Mucosa of descending colon (tissue), 3 donors: ENCODE measurements around the gene ANGPTL4. TPM values are rescaled to one million over a fixed set of nuclear protein-coding genes. Genes with fewer than 3 reads are reported as not detected.

Source experiments
- ATAC-seq: fragments of 200-7000 bp; cut with Tn5 transposase; one replicate; pipeline ENCODE4 v1.9.1; 2020; ENCODE audit warnings: mild to moderate bottlenecking, moderate library complexity
- DNase-seq, 3 donors: peaks; one replicate each; pipeline ENCODE4 v3.0.0-alpha.2; 2020
- H3K36me3 ChIP-seq: fragments of 200-600 bp; one replicate; pipeline ENCODE4 v1.8.0; 2021; ENCODE audit warnings: low read depth, mild to moderate bottlenecking
- H3K4me1 ChIP-seq: fragments of 200-600 bp; one replicate; pipeline ENCODE4 v1.8.0; 2021; ENCODE audit warnings: low read depth, mild to moderate bottlenecking
- H3K4me3 ChIP-seq: fragments of 200-600 bp; one replicate; pipeline ENCODE4 v1.8.0; 2021; ENCODE audit warnings: mild to moderate bottlenecking
- H3K9me3 ChIP-seq: fragments of 200-600 bp; one replicate; pipeline ENCODE4 v1.8.0; 2021; ENCODE audit warnings: mild to moderate bottlenecking
- CTCF ChIP-seq: fragments of 200-600 bp; IDR thresholded peaks from one replicate; pipeline ENCODE4 v1.8.0; 2022; ENCODE audit warnings: antibody characterized with exemption, mild to moderate bottlenecking
- intact Hi-C, 2 donors: fragments of 100-400 bp; cut with DNase I in 1 of 2; cut with micrococcal nuclease in 1 of 2; formaldehyde crosslinking; loops; one replicate each; pipeline versions ENCODE4 v1.11.0 to v1.11.1; 2022; cut with DNase I, micrococcal nuclease
- microRNA-seq: library from miRNA; unstranded; fragments of <30 nt; microRNA quantifications from one replicate; pipeline ENCODE4, GENCODE V29; 2019
- total RNA-seq, 3 donors: library from RNA; stranded (reverse); fragmentation: NEBNext Ultra II Directional in 2 of 3; extraction: Animal tissue kit (Norgen Biotek cat#: 25700) in 2 of 3; gene quantifications; one replicate each; pipeline versions ENCODE4 v1.2.1 to v1.2.4, GENCODE V29; 2021 to 2023
- donor health status: DM: no; HTN: no; CAD: no; lungs with moderate emphysema.
- donor health status: DM: no; HTN: no; CAD: no.
- donor health status: DM: no; HTN: yes; CAD: no.

ANGPTL4 gene
- total RNA-seq, 3 donors from 2014 or later = 2.8 to 9.5 (median 2.9) TPM

- H3K4me1 ChIP-seq = peaks cover 9% of the 10 kb centered on the region
- H3K36me3 ChIP-seq = no peaks in the 10 kb centered on the region
- intact Hi-C loops = no loop called here
- peak overlapping the region; percentile 54 for H3K4me3 ChIP-seq
- no peak for TF ChIP-seq CTCF
- DNase-seq (no peak), ATAC-seq (no peak)
- no peaks in the 10 kb centered on the region for H3K9me3 ChIP-seq
Measured at GRCh38 chr19:8413629-8413995, 49.7 kb downstream of the ANGPTL4 start.

- no peak for DNase-seq
- intact Hi-C loops = no loop called here
- no peak for ATAC-seq
- no peak overlapping the region for H3K4me3 ChIP-seq
- TF ChIP-seq CTCF = no peak
- no peaks in the 10 kb centered on the region for H3K36me3 ChIP-seq
- peaks cover 7% of the 10 kb centered on the region for H3K4me1 ChIP-seq
- no peaks in the 10 kb centered on the region for H3K9me3 ChIP-seq
Measured at GRCh38 chr19:8416796-8417195, 52.8 kb downstream of the ANGPTL4 start.

GRCh38 chr19:8421484-8422461 lies 57.8 kb downstream of the ANGPTL4 start:
- no peak for TF ChIP-seq CTCF
- intact Hi-C loops = no loop called here
- no peak for ATAC-seq
- Histone ChIP-seq H3K36me3 (no peaks in the 10 kb centered on the region), H3K4me3 (no peak overlapping the region), H3K4me1 (peaks cover 10% of the 10 kb centered on the region), H3K9me3 (no peaks in the 10 kb centered on the region)
- DNase-seq = no peak

GRCh38 chr19:8423817-8424223 lies 59.9 kb downstream of the ANGPTL4 start:
- H3K4me1 ChIP-seq = peaks cover 10% of the 10 kb centered on the region
- H3K4me3 ChIP-seq = no peak overlapping the region
- DNase-seq = peak; percentile 74 to 87 (median 85)
- intact Hi-C loops = no loop called here
- TF ChIP-seq CTCF = no peak
- H3K9me3 ChIP-seq = no peaks in the 10 kb centered on the region
- ATAC-seq = peak; percentile 95
- H3K36me3 ChIP-seq = no peaks in the 10 kb centered on the region

Small RNA genes lying within 50 kb of the gene (microRNA-seq; reads per million reads assigned to microRNA genes)
- 5.6 reads per million, percentile 25 among the genes with 10 or more reads in this experiment for gene MIR4999

Other genes with a start within 250 kb of the ANGPTL4 start
- gene FBN3, start 214.6 kb upstream of the ANGPTL4 start, total RNA-seq = under 1 TPM in 1 of 3 donors, not detected in 2; 0.35 TPM
- gene CERS4, start 154.8 kb upstream of the ANGPTL4 start, total RNA-seq = 10 to 100 TPM in 1 of 3 donors, 1 to 10 TPM in 2; 3.1 to 37.1 (median 4.2) TPM
- gene CD320, start 55.8 kb upstream of the ANGPTL4 start, total RNA-seq = 10 to 100 TPM; 33.2 to 45.8 (median 41.7) TPM
- 10 to 100 TPM; 35.3 to 65.9 (median 35.5) TPM for gene NDUFA7, start 42.8 kb upstream of the ANGPTL4 start, total RNA-seq
- 1,000 to 10,000 TPM; 1,101 to 1,558 (median 1,449) TPM for gene RPS28, start 42.7 kb upstream of the ANGPTL4 start, total RNA-seq
- gene KANK3, start 20.9 kb upstream of the ANGPTL4 start, total RNA-seq = 10 to 100 TPM in 1 of 3 donors, 1 to 10 TPM in 2; 2.0 to 10.1 (median 3.3) TPM
- 100 to 1,000 TPM; 100 to 131 (median 103) TPM for gene RAB11B, start 26.2 kb downstream of the ANGPTL4 start, total RNA-seq
- gene MARCHF2, start 49.1 kb downstream of the ANGPTL4 start, total RNA-seq = 10 to 100 TPM; 27.2 to 62.0 (median 33.8) TPM
- 100 to 1,000 TPM; 116 to 181 (median 149) TPM for gene HNRNPM, start 80.8 kb downstream of the ANGPTL4 start, total RNA-seq
- 1 to 10 TPM; 1.1 to 1.5 (median 1.2) TPM for gene PRAM1, start 138.5 kb downstream of the ANGPTL4 start, total RNA-seq
- gene ZNF414, start 150.0 kb downstream of the ANGPTL4 start, total RNA-seq = 10 to 100 TPM; 22.2 to 22.7 (median 22.3) TPM
- 10 to 100 TPM in 2 of 3 donors, 1 to 10 TPM in 1; 8.5 to 26.5 (median 21.0) TPM for gene MYO1F, start 213.3 kb downstream of the ANGPTL4 start, total RNA-seq
- gene ADAMTS10, start 246.6 kb downstream of the ANGPTL4 start, total RNA-seq = 10 to 100 TPM in 1 of 3 donors, 1 to 10 TPM in 2; 4.6 to 23.5 (median 7.1) TPM